HCT116 (cell line): Measurements from ENCODE around the gene CD200R1L.

ENCODE experiments used
- CEBPB ChIP-seq: IDR thresholded peaks from 2 replicates; pipeline ENCODE4 v1.6.1; 2012; ENCODE audit warnings: low read depth
- EZH2 ChIP-seq: fragments of 200-600 bp; sonication (generic); IDR thresholded peaks from 2 replicates; pipeline ENCODE4 v1.6.1; 2017; ENCODE audit warnings: antibody characterized with exemption, mixed run types
- JUND ChIP-seq: IDR thresholded peaks from 2 replicates; pipeline ENCODE4 v1.6.1; 2012
- POLR2A ChIP-seq: IDR thresholded peaks from 2 replicates; pipeline ENCODE4 v1.7.0; 2011; ENCODE audit warnings: borderline replicate concordance; ENCODE audit not compliant: insufficient read depth, insufficient read length; ENCODE audit errors: extremely low read depth
- POLR2AphosphoS5 ChIP-seq: IDR thresholded peaks from 2 replicates; pipeline ENCODE4 v1.6.1; 2011; ENCODE audit warnings: mild to moderate bottlenecking, low read depth, low read length, moderate library complexity
- RAD21 ChIP-seq: IDR thresholded peaks from 2 replicates; pipeline ENCODE4 v1.6.1; 2012; ENCODE audit warnings: low read depth, mild to moderate bottlenecking
- SRF ChIP-seq: IDR thresholded peaks from 2 replicates; pipeline ENCODE4 v1.6.1; 2012; ENCODE audit warnings: low read depth
- ZNF274 ChIP-seq: fragments of 200-500 bp; sonication (Bioruptor generic); IDR thresholded peaks from 2 replicates; pipeline ENCODE4 v1.6.1; 2014; ENCODE audit warnings: mild to moderate bottlenecking, low read depth, low read length, inconsistent platforms
- TF ChIP-seq, protein P1 (sequence below), 3 experiments: fragments of 200-600 bp in 1 of 3; sonication (generic) in 1 of 3; IDR thresholded peaks in 2 of 3; conservative IDR thresholded peaks in 1 of 3; 2 replicates each; pipeline ENCODE4 v1.5.1; 2012 to 2017; ENCODE audit warnings: low read depth in 2 of 3, low read length in 2 of 3, antibody characterized with exemption in 1 of 3, borderline replicate concordance in 1 of 3, control low read depth in 1 of 3, mild to moderate bottlenecking in 1 of 3, mixed read lengths in 1 of 3, mixed run types in 1 of 3, moderate library complexity in 1 of 3; ENCODE audit not compliant: insufficient read depth in 1 of 3
- TF ChIP-seq, protein P2 (sequence below): IDR thresholded peaks from 2 replicates; pipeline ENCODE4 v1.6.1; 2012
- TF ChIP-seq, protein P3 (sequence below): IDR thresholded peaks from 2 replicates; pipeline ENCODE4 v1.6.1; 2012; ENCODE audit warnings: low read depth

DNA sequence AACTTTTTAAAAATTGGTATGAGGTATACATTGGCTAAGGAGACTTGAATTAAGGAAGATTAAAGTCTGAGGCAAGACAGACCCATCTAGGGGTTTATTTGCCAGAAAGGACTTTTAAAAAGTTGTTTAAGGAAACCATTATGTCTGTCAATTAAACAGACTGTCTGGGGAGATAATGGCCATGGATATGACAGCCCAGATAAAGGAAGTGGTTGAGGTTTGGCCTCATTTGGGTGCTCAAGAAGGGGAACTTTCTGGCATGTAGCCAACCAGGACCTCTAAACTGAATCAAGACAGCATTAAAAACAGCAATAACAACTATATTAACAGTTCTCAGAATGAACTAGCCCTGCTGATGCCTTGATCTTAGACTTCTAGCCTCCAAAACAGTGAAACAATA lies 9.9 kb upstream of the CD200R1L start:
- TF ChIP-seq EZH2 (no peak), JUND (no peak), POLR2AphosphoS5 (no peak), RAD21 (no peak), CEBPB (no peak), ZNF274 (no peak), SRF (no peak), POLR2A (no peak)
- TF ChIP-seq, protein P1, sequence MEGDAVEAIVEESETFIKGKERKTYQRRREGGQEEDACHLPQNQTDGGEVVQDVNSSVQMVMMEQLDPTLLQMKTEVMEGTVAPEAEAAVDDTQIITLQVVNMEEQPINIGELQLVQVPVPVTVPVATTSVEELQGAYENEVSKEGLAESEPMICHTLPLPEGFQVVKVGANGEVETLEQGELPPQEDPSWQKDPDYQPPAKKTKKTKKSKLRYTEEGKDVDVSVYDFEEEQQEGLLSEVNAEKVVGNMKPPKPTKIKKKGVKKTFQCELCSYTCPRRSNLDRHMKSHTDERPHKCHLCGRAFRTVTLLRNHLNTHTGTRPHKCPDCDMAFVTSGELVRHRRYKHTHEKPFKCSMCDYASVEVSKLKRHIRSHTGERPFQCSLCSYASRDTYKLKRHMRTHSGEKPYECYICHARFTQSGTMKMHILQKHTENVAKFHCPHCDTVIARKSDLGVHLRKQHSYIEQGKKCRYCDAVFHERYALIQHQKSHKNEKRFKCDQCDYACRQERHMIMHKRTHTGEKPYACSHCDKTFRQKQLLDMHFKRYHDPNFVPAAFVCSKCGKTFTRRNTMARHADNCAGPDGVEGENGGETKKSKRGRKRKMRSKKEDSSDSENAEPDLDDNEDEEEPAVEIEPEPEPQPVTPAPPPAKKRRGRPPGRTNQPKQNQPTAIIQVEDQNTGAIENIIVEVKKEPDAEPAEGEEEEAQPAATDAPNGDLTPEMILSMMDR (IDR thresholded peaks at IDR 0.05 in 2 of 3, conservative IDR thresholded peaks at IDR 0.05 in 1 of 3; ENCODE audit: borderline replicate concordance in 1 of 3, insufficient read depth in 1 of 3, low read depth in 2 of 3, low read length in 2 of 3) = no peak
- TF ChIP-seq, protein P2, sequence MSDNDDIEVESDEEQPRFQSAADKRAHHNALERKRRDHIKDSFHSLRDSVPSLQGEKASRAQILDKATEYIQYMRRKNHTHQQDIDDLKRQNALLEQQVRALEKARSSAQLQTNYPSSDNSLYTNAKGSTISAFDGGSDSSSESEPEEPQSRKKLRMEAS = no peak
- TF ChIP-seq, protein P3, sequence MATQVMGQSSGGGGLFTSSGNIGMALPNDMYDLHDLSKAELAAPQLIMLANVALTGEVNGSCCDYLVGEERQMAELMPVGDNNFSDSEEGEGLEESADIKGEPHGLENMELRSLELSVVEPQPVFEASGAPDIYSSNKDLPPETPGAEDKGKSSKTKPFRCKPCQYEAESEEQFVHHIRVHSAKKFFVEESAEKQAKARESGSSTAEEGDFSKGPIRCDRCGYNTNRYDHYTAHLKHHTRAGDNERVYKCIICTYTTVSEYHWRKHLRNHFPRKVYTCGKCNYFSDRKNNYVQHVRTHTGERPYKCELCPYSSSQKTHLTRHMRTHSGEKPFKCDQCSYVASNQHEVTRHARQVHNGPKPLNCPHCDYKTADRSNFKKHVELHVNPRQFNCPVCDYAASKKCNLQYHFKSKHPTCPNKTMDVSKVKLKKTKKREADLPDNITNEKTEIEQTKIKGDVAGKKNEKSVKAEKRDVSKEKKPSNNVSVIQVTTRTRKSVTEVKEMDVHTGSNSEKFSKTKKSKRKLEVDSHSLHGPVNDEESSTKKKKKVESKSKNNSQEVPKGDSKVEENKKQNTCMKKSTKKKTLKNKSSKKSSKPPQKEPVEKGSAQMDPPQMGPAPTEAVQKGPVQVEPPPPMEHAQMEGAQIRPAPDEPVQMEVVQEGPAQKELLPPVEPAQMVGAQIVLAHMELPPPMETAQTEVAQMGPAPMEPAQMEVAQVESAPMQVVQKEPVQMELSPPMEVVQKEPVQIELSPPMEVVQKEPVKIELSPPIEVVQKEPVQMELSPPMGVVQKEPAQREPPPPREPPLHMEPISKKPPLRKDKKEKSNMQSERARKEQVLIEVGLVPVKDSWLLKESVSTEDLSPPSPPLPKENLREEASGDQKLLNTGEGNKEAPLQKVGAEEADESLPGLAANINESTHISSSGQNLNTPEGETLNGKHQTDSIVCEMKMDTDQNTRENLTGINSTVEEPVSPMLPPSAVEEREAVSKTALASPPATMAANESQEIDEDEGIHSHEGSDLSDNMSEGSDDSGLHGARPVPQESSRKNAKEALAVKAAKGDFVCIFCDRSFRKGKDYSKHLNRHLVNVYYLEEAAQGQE = no peak
